ENCODE results near the gene NDFIP2. TPM values are rescaled to one million over a fixed set of nuclear protein-coding genes. Genes with fewer than 3 reads are reported as not detected.

NDFIP2 gene
- polyA plus RNA-seq, 2 of the 4 experiments (the other 2 are of a cell fraction) = 23.2 to 39.9 TPM

- H3K4me2 ChIP-seq = no peak overlapping the region
- no peak overlapping the region for H3K27ac ChIP-seq
- TF ChIP-seq ELK1 (IDR thresholded peaks at IDR 0.05; ENCODE audit: low read depth, low read length) (no peak), EP300 (IDR thresholded peaks at IDR 0.05) (no peak), KDM5A (IDR thresholded peaks at IDR 0.05) (no peak), FOSB (CRISPR knock-in tag; IDR thresholded peaks at IDR 0.05) (no peak), SMC3 (IDR thresholded peaks at IDR 0.05) (no peak), ZC3H11A (IDR thresholded peaks at IDR 0.05) (no peak), JUNB (IDR thresholded peaks at IDR 0.05) (no peak), GATA3 (IDR thresholded peaks at IDR 0.05; ENCODE audit: borderline replicate concordance) (no peak), SREBF2 (IDR thresholded peaks at IDR 0.05) (no peak), ESRRA (IDR thresholded peaks at IDR 0.05; ENCODE audit: borderline replicate concordance, low read length) (no peak), HEYL (CRISPR knock-in tag; IDR thresholded peaks at IDR 0.05) (no peak)
- ChIA-PET CTCF (interaction anchor here (0.6 to 2.1 kb wide), 2 partner anchors 34 to 86 kb away, joined by 4 to 6 read pairs; no protein-coding TSS in a partner anchor), POLR2A (interaction anchor here (0.6 kb wide), 1 partner anchor 56 kb away, joined by 6 read pairs; no protein-coding TSS in a partner anchor)
- FAIRE-seq = no peak
- WGBS (ENCODE audit: missing lambda C conversion rate) = 28% methylated on average over 2 of the region's 2 CpGs
- no peaks in the 10 kb centered on the region for H3K9me3 ChIP-seq
- no peak for ATAC-seq
- DNase-seq (ENCODE audit: low read depth in 1 of 2, low spot score in 1 of 2) = no peak
- H3K4me3 ChIP-seq = no peak overlapping the region
- no peaks in the 10 kb centered on the region for H3K4me1 ChIP-seq
Measured at GRCh38 chr13:79458436-79458835, 22.5 kb upstream of the NDFIP2 start.

GRCh38 chr13:79459906-79460305 lies 21.0 kb upstream of the NDFIP2 start:
- Histone ChIP-seq H3K4me2 (no peak overlapping the region), H3K4me3 (no peak overlapping the region), H3K27ac (no peak overlapping the region), H3K9me3 (no peaks in the 10 kb centered on the region), H3K4me1 (no peaks in the 10 kb centered on the region)
- TF ChIP-seq ELK1 (IDR thresholded peaks at IDR 0.05; ENCODE audit: low read depth, low read length) (no peak), FOSB (CRISPR knock-in tag; IDR thresholded peaks at IDR 0.05) (no peak), NR3C1 (IDR thresholded peaks at IDR 0.05) (no peak), POLR2A (IDR thresholded peaks at IDR 0.05; ENCODE audit: low read length) (no peak), JUNB (IDR thresholded peaks at IDR 0.05) (no peak), MAX (IDR thresholded peaks at IDR 0.05) (no peak), JUN (IDR thresholded peaks at IDR 0.05) (no peak), CBX8 (IDR thresholded peaks at IDR 0.05) (no peak), ZSCAN20 (CRISPR knock-in tag; IDR thresholded peaks at IDR 0.05) (no peak), ZNF302 (CRISPR knock-in tag; IDR thresholded peaks at IDR 0.05) (no peak), HOXB5 (CRISPR knock-in tag; IDR thresholded peaks at IDR 0.05) (no peak), CHD4 (IDR thresholded peaks at IDR 0.05; ENCODE audit: borderline replicate concordance) (no peak), CHD2 (IDR thresholded peaks at IDR 0.05; ENCODE audit: low read length, partially characterized antibody) (no peak), FOXS1 (CRISPR knock-in tag; IDR thresholded peaks at IDR 0.05) (no peak), FOSL2 (IDR thresholded peaks at IDR 0.05) (no peak), FOSL2 (CRISPR knock-in tag; IDR thresholded peaks at IDR 0.05) (no peak), KDM5A (IDR thresholded peaks at IDR 0.05) (no peak), REST (IDR thresholded peaks at IDR 0.05) (no peak), CEBPB (IDR thresholded peaks at IDR 0.05) (no peak), HEYL (CRISPR knock-in tag; IDR thresholded peaks at IDR 0.05) (no peak)
- ATAC-seq (no peak), DNase-seq (ENCODE audit: low read depth in 1 of 2, low spot score in 1 of 2) (no peak), FAIRE-seq (no peak)
- POLR2A ChIA-PET = no interaction called here
- CTCF ChIA-PET = interaction anchor here (0.6 to 1.0 kb wide), 3 partner anchors 36 to 82 kb away, joined by 4 to 5 read pairs (median 4); no protein-coding TSS in a partner anchor
- 51% methylated on average over 3 of the region's 3 CpGs for WGBS (ENCODE audit: missing lambda C conversion rate)

Measured in A549 (cell line).